ENCODE measurements around the gene CCDC12.
"Not testable (repeated sequence)": the region's sequence is repeated elsewhere in the genome, so short reads cannot be mapped to it uniquely, and the experiment has no call there.

Gene CCDC12

GRCh38 chr3:46925585-46925934 is 51.0 kb downstream of the CCDC12 start:
- FAIRE-seq (no peak), DNase-seq (ENCODE audit: low spot score) (no peak)

DNA sequence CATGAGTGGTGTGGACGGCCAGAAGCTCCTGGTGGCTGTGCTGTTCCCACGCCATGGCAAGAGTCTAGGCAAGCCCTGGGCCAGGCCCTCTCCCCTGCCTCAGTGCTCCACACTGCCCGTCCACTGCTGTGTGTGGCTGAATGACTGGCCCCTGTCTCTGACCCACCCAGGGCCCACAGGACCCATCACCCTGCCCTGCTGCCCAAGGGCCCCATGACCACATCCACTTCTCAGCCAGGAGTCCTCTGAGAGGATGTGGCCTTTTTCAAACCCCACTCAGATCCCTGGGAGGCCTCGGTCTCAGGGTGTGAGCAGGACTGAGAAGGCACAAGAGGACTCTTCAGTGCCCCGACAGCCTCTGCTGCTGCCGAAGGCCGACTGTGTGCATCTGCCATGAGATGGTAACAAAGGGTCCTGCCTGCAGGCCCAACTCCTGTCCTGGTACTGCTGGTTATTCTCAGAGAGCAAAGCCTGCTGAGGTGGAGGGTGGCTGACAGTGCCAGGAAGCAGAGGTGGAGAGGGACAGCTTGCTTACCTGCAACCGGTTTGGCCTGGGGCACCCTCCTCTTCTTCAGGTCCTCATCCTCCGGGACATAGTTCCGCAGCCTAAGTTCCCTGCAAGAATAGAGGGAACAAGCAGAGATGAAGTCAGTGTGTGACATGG is 51.5 kb downstream of the CCDC12 start:
- DNase-seq (ENCODE audit: low spot score), result no peak
- no peak for FAIRE-seq

GRCh38 chr3:46923559-46924350 is 52.8 kb downstream of the CCDC12 start:
- no peak for FAIRE-seq
- no peak for DNase-seq (ENCODE audit: low spot score)

DNA sequence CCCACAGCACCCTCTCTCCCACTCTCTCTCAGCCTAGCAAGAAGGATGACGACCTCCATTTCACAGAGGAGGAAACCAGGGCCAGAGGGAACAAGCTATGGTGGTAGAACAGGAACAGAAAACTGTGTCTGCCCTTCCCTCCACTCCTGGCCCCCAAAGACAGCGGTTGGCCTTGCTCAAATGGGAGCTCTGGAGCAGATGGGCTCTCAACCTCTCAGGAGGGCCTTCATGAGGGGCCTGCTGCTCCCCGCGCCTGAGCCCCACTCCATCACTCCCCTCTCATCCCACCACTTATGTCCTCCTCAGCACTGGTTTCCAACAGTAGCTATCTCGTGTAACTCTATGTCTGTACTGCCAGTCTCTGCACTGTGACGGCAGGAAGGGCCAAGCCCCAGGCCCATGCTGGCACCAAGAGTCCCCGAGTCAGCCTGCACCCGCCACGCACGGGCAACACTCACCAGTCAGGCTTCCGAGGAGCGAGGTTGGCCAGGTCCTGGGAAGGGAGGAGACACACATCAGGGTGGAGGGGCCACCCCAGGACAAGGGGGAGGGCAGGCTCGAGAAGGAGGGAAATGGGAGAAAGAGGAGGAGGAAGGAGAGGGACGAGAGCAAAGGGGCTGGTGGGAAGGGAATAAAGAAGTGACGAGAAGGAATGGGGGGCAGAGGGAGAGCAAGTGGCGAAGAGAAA is 53.5 kb downstream of the CCDC12 start:
- FAIRE-seq, result no peak

DNA sequence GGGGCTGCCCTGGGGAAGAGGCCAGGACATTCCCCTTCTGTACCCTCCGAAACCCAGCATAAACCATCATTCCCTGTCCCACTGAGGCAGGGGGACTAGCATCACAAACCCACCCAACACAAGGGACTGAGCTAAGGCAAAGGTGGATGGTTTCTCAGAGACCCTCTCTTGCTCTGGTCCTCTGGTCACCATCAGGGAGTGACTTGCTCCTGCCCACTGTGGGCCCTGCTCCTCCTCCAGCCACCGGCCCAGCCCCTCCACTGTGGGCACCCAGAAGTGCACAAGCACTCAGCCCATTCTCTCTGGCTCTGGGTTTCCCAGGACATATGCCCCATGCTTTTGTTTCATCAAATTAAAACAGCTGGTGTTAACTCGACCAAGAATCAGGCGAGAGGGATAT is 54.1 kb downstream of the CCDC12 start:
- DNase-seq (ENCODE audit: low spot score) (no peak), FAIRE-seq (no peak)

More for the DNA sequence above, 53.5 kb downstream of the CCDC12 start:
- no peak for DNase-seq (ENCODE audit: low spot score)

DNA sequence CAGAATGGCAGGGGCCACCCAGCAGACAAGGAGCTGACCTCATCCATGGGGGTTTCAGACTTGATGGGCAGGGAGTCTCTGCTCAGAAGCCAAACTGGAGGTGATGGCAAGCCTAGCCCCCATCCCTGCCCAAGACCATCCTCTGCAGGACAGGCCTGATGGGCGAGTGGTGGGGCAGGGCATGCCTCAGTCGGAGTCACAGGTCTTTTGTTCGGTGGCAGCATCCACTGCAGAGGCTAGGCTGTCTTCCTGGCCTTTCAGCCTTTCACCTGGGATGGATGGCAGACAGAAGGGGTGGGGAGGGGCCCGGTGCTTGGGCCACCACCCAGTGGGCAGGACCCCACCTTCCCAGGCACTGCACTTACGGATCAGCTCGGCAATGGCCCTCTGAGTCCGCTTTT is 54.7 kb downstream of the CCDC12 start:
- DNase-seq (ENCODE audit: low spot score), result no peak
- no peak for FAIRE-seq

DNA sequence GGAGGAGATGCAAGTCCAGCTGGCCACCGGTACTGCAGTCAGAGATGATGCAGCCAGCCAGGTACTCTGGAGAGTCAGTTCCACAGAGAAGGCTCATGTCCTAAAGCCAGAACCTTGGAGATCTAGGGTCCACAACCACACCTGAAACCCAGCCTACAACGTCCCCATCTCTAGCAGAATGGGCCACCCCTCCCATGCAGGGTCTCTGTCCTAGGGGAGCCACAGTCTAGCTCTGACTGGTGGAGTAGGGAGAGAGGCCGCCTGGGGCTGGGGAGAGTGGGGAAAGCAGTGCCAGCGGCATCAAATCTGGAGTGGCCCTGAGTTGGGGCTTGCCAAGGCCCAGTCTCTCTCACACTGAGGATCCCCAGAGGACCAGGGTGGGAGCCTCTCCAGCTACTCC is 55.5 kb downstream of the CCDC12 start:
- DNase-seq (ENCODE audit: low spot score), result no peak
- FAIRE-seq, result no peak

DNA sequence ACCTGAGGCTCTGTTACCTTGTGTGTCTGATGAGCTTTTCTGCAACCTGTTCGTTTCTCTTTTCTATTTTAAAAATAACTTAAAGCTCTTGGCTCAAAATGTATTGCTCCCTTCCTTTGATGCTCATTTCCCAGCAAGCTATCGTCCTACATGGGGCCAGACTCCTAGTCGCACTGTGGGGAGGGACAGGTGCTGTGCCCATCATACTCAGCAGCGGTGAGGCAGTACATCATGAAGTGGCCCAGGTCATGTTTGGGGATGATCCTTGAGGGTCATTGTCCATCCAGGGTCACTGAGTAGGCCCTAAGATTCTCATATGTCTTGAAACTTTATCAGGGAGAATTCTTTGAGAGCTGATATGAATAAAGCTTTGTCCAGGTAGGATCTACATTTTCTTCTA is 57.9 kb downstream of the CCDC12 start:
- no peak for DNase-seq (ENCODE audit: low spot score)
- FAIRE-seq, result no peak

DNA sequence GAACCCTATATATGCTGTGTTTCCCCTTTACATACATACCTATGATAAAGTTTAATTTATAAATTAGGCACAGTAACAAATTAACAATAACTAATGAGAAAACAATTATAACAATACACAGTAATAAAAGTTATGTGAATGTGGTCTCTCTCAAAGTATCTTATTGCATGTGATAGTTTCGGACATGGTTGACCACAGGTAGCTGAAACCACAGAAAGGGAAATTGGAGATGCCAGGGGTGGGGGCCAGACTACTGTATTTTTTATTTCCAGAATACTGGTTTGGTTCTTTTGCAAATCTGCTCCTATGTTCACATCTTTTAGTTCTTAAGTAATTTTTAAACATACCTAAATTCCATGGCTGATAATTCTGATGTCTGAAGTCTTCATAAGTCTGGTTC is 58.3 kb downstream of the CCDC12 start:
- FAIRE-seq, result no peak
- DNase-seq (ENCODE audit: low spot score), result no peak

DNA sequence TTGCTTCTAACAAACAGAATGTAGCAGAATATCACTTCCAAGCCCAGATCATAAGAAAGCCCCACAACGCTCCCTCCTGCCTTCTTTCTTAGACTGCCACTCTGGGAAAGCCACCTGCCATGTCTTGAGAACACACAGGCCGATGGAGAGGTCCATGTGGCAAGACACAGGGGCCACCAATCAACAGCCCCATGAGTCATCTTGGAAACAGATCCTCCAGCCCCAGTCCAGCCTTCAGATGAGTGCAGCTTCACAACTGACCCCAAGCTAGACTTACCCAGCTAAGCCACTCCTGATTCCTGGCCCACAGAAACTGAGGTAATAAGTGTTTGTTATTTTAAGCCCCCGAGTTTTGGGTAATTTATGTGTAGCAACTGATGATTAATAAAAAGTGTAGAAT is 59.3 kb downstream of the CCDC12 start:
- DNase-seq (ENCODE audit: low spot score), result no peak
- no peak for FAIRE-seq

DNA sequence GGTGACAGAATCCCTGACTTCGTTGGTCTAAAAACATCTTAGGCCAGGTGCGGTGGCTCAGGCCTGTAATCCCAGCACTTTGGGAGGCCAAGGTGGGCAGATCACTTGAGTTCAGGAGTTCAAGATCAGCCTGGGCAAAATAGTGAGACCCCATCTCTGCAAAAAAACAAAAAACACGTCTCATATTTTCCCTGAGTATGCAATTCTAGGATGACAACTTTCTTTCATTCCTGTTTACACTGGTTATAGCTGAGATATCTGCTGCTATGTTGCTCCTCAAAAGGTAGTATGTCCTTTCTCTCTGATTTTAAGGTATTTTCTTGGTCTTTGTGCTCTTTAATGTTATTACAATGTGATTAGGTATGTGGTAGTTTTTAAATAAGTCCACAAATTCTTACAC is 59.7 kb downstream of the CCDC12 start:
- FAIRE-seq (no peak), DNase-seq (ENCODE audit: low spot score) (no peak)

DNA sequence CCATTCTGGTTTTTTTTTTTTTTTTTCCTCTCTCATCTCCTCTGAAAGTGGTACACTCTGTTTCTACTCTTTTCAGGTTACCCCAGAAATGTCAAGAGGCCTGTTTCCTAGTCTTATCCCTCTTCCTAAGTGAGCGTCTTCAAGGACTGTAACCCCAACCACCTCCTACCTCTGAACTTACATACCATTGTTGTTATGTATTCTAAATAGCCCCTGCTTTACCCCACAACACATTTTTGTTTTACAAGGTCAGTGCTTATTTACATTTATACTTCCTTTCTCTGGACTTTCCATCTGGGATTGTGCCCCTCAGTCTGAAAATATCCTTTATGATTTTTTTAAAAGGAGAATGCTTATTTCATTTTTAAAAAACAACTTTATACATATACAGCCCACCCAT is 60.3 kb downstream of the CCDC12 start:
- DNase-seq (ENCODE audit: low spot score) (no peak), FAIRE-seq (no peak)

DNA sequence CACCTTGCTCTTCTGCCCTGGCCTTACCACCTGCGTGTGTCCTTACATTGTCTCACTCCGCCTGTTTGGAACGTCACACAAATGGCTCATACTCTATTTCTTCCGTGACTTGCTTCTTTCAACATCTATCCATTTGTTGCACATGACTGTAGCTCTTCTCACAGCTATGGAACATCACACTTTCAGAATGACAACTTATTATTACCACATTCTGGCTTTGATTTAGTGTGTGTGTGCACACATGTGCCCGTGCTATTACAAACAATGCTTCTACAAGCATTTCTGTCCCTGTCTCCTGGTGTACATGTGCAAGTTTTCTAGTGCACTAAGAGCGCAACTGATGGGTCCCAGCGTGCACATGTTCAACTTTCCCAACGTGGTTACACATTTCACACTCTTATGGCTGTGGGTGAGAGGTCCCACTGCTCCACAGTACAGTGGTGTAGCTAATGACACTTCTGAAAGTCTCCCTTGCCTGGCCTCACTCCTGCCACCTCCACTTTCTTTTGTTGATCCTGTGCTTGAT is 61.2 kb downstream of the CCDC12 start:
- DNase-seq (ENCODE audit: low spot score) (no peak), FAIRE-seq (no peak)

GRCh38 chr3:46914849-46915248 is 61.7 kb downstream of the CCDC12 start:
- FAIRE-seq (no peak), DNase-seq (ENCODE audit: low spot score) (no peak)

GRCh38 chr3:46913644-46914043 is 62.9 kb downstream of the CCDC12 start:
- FAIRE-seq (peak; percentile 77), DNase-seq (ENCODE audit: low spot score) (peak; percentile 87)

DNA sequence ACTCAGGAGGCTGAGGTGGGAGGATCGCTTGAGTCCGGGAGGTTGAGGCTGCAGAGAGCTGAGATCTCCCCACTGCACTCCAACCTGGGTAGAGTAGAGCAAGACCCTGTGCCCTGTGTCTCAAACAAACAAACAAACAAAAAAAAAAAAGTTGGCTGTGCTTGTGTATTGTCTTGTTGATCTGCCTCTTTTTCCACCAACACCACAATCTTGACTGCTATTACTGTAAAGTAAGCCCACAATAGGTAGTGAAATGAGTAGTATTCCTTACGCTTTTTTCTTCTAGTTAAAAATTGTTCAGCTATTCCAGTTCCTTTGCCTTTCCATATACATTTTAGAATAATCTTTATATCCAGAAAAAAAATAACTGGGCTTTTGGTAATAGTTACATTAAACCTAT is 63.6 kb downstream of the CCDC12 start:
- DNase-seq (ENCODE audit: low spot score) (no peak), FAIRE-seq (no peak)

- DNase-seq (ENCODE audit: low spot score); FAIRE-seq: not testable (repeated sequence)
Observed at GRCh38 chr3:46910914-46911313, 65.6 kb downstream of the CCDC12 start.

DNA sequence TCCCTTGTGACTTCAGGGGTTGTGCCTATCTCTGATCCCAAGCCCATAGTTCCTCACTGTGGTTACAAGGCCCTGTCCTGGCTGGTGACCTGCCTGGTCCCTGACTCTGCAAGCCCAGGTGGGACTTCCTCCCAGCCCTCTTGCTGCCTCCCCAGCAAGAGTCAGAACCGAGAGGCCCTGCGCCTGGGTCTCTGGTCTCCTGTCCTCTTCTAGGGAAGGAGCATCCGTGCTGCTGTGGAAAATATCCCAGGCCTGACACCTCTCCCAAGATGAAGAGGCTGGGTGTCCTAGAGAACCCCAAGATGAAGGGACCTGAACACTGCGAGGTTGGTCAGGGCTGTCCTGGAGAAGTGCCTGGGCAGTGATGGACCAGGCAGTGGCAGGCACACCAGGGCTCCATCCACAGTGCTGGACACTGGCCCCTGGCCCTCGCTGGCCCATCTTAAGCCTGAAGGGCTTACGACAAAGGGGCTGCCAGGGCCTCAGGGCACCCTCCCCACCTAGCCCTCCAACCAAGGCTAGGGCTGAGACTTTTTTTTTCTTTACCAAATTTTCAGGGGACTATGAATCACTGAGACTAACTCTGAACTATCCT is 66.3 kb downstream of the CCDC12 start:
- no peak for DNase-seq (ENCODE audit: low spot score)
- no peak for FAIRE-seq

GRCh38 chr3:46909535-46910161 is 66.9 kb downstream of the CCDC12 start:
- DNase-seq (ENCODE audit: low spot score), result peak; percentile 57
- FAIRE-seq, result no peak

DNA sequence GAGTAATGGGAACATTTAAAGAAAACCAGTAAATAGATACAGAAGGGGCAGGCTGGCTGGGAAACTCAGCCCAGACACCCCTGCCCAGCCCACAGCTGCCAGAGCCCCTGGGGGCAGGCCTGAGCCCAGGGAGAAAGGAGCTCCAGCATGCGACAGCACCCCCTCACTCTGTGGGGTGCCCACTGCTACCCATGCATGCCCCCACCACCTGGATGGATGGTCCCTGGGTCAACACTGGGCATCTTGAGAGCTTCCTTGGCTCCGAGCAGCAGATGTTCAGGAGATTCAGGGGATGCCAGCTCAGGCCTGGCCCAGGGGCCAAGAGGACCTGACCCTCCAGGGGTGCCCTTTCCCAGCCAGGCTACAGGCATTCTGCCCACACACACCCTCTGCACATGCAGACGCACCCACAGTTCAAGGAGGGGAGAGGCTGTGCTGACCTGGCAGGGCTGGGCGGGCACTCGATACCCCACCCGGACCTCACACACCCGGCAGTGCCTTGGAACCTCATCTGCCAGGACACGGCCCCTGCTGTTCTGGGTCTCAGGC is 67.5 kb downstream of the CCDC12 start:
- no peak for FAIRE-seq
- no peak for DNase-seq (ENCODE audit: low spot score)

DNA sequence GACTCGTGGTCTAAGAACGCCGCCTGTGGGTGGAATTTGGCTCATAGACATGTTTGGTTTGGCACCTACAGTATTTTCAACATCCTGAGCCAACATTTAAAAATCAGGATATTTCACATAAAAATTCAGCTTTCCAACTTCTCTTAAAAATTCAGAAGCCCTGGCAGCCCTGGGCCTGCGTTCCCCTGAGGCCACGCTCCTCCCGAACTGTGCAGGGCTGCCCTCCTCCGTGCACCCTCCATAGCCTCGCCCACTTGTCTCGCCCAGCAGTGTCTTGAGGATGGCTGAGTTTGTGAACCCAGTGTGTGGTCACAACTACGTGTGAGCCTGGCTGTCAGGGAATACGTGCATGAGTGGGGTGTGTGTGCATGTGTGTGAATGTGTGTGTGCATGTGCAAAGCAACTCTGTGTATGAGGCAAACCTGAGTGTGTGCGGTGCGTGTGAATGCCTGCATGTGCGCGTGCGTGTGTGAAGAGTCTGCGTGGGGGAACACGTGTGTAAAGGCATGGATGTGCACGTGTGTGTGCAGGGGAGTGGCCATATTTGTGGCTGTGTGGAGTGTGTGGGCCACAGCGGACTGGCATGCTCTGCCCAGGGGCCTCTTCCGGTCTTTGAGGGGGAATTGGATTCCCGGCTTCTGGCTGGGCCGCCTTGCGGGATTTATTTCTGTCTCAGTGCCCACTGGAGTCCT is 68.1 kb downstream of the CCDC12 start:
- DNase-seq (ENCODE audit: low spot score), result no peak
- no peak for FAIRE-seq
